Kidney epithelial cell (primary cell): ENCODE results near the gene IPO7. TPM values are rescaled to one million over a fixed set of nuclear protein-coding genes. Genes with fewer than 3 reads are reported as not detected.
"Not testable (repeated sequence)": the region's sequence is repeated elsewhere in the genome, so short reads cannot be mapped to it uniquely, and the experiment has no call there.

Experiments used
- DNase-seq: peaks from one replicate; pipeline ENCODE4 v3.0.0-alpha.2; 2010; ENCODE audit warnings: low read depth
- H3K27me3 ChIP-seq: 2 replicates; pipeline ENCODE4 v1.6.0; 2011; ENCODE audit warnings: low read length; ENCODE audit not compliant: control insufficient read depth, insufficient read depth
- H3K36me3 ChIP-seq: 2 replicates; pipeline ENCODE4 v1.5.1; 2011; ENCODE audit warnings: low read length; ENCODE audit not compliant: control insufficient read depth, insufficient read depth
- H3K4me3 ChIP-seq: 2 replicates; pipeline ENCODE4 v1.5.1; 2011; ENCODE audit warnings: low read depth, mild to moderate bottlenecking, control low read depth, low read length
- total RNA-seq: library from RNA; depleted of rRNA; stranded (reverse); fragments of >200 nt; gene quantifications from 2 replicates; pipeline ENCODE4 v1.2.3, GENCODE V29; 2015
- TF ChIP-seq, protein P1 (sequence below): IDR thresholded peaks from 2 replicates; pipeline ENCODE4 v1.5.1; 2011; ENCODE audit warnings: mild to moderate bottlenecking, moderate library complexity, low read length, control low read depth, inconsistent platforms; ENCODE audit not compliant: insufficient read depth, poor library complexity, severe bottlenecking

IPO7 gene
- total RNA-seq, 1 donor from 2014 or later: 95.1 TPM

DNA sequence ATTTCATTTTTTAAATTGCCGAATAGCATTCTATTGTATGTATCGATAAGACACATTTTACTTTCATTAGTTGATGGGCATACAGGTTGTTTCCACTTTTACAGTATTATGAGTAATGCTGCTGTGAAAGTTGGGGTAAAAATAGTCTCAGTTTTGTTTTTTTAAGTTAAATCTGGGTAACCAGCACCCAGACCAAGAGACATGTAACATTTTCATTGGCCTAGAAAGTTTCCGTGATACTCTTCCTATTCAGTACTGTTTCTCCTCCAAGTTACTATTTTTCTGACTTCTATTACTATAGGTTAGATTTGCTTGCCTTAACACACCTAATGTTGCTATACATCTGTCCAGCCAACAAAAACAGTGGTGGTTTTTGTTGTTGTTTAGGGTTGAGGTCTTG, 12.3 kb downstream of the IPO7 start:
- DNase-seq: no peak
- Histone ChIP-seq H3K36me3 (no peaks in the 10 kb centered on the region), H3K4me3 (no peak overlapping the region), H3K27me3 (no peaks in the 10 kb centered on the region)
- TF ChIP-seq, protein P1, sequence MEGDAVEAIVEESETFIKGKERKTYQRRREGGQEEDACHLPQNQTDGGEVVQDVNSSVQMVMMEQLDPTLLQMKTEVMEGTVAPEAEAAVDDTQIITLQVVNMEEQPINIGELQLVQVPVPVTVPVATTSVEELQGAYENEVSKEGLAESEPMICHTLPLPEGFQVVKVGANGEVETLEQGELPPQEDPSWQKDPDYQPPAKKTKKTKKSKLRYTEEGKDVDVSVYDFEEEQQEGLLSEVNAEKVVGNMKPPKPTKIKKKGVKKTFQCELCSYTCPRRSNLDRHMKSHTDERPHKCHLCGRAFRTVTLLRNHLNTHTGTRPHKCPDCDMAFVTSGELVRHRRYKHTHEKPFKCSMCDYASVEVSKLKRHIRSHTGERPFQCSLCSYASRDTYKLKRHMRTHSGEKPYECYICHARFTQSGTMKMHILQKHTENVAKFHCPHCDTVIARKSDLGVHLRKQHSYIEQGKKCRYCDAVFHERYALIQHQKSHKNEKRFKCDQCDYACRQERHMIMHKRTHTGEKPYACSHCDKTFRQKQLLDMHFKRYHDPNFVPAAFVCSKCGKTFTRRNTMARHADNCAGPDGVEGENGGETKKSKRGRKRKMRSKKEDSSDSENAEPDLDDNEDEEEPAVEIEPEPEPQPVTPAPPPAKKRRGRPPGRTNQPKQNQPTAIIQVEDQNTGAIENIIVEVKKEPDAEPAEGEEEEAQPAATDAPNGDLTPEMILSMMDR: no peak

DNA sequence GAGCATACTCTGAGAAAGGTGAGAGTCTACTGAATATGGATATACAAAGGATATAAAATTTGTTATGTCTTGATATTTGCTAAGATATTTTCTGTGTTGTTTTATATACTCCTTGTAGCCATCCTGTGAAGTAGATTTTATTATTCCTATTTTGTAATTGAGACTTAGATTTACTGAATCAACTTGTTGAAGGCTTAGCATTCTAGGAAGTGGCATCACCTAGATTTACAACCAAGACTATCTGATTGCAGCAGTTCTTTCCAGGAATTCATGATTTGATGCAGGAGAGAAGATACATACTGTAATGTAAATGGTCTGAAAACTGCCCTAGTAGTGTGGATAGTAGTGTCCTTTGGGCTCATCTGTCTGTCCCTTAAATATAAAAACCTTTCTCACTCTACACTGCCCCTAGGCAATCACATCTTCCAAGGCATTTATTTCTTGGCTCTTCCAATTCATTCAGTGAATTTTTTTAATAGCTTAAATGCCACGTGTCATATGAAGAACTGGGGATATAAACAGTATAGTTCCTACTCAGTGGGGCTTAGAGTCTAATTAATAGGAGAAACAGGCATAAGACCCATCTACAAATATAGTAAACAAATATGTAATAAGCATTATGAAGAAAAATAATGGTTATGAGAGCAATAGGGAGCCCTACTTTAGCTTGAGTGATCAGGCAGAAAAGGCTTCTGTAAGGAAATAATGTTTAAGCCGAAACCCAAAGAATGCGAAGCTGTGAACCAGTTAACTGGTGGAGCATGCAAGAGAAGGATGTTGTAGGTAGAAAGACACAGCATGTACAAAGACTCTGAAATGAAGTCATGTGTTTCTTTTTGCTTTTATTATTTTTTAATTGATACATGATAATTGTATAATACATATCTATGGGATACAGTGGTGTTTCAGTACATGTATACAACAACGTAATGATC, 13.6 kb downstream of the IPO7 start:
- H3K36me3 ChIP-seq: no peaks in the 10 kb centered on the region
- H3K4me3 ChIP-seq: no peak overlapping the region
- no peaks in the 10 kb centered on the region for H3K27me3 ChIP-seq
- DNase-seq: no peak
- TF ChIP-seq, protein P1: no peak

DNA sequence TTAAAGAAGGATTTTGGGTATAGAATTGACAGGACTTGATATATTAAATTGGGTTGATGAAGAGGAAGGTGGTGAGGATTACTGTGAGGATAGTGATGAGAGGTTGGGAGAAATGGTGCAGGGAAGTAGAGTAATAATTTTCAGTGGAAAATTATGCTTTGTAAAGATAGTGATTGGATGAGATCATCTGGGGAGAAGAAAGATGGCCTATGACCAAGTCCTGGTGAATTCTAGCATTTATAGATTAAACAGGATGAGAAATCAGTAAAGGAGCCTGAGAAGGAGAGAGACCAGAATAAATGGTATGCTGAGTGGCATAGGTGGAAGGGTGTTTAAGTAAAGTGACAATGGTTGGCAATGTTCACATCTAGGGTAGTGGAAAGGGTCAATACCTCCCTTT, 15.0 kb downstream of the IPO7 start:
- TF ChIP-seq, protein P1: no peak
- DNase-seq: no peak
- no peak overlapping the region for H3K4me3 ChIP-seq
- H3K36me3 ChIP-seq: no peaks in the 10 kb centered on the region
- H3K27me3 ChIP-seq: no peaks in the 10 kb centered on the region

DNA sequence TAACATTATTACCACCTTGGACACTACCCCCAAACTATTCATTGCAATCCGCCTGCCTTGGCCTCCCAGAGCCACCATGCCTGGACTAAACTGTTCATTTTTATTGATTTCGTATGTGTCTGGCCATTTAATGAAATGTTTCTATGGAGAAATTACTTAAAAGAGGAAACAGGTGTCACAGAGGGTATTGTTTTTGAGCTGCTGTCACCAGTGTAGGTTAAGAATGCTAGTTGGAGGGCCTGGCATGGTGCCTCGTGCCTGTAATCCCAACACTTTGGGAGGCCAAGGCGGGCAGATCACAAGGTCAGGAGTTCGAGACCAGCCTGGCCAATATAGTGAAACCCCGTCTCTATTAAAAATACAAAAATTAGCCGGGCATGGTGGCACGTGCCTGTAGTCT, 17.4 kb downstream of the IPO7 start:
- not testable (repeated sequence) for DNase-seq

DNA sequence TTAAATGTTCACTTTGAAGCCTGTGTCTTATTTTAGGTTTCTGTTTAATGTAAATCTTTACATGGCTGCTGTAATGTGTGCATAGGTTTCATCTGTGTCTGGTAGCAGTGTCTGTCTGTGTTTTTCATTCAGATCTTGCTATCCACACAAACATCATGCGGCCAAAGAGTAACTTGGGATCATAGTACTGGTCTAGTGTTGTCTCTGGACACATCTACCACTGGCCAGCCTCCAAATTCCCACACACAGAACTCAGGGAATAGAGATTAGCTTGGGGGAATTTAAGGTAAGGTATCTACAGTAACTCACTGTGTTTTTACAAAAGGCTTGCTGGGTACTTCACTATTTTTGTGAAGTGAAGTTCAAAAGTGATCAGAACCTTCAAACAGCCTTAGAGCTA, 44.3 kb downstream of the IPO7 start:
- TF ChIP-seq, protein P1: no peak
- H3K4me3 ChIP-seq: no peak overlapping the region
- no peaks in the 10 kb centered on the region for H3K36me3 ChIP-seq
- no peaks in the 10 kb centered on the region for H3K27me3 ChIP-seq
- DNase-seq: no peak

More for the DNA sequence above, 17.4 kb downstream of the IPO7 start:
- not testable (repeated sequence) for H3K4me3 ChIP-seq, H3K27me3 ChIP-seq, H3K36me3 ChIP-seq

DNA sequence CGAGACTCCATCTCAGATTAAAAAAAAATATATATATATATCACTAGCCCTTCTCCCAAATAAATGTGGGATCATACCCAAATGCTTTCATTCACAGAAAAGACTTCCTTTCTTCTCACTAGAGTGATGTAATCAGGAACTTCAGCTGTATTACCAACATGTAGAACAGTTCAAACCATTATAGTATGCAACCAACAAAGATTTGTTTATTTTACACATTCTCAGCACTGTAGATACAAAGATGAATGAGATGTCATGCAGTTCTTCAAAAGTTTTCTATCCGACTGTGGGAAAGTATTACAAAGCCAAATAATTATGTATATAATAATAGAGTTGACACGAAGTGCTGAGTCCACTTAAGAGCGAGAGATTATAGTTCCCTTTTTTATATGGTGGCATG, 54.2 kb downstream of the IPO7 start:
- TF ChIP-seq, protein P1: no peak
- no peak for DNase-seq
- Histone ChIP-seq H3K27me3 (no peaks in the 10 kb centered on the region), H3K36me3 (peaks cover 2% of the 10 kb centered on the region), H3K4me3 (no peak overlapping the region)
